IPS DF 6.9 (cell line): ENCODE data around the gene CNOT11.
"Not testable (repeated sequence)": the region's sequence is repeated elsewhere in the genome, so short reads cannot be mapped to it uniquely, and the experiment has no call there.

Experiments used
- DNase-seq: peaks from one replicate; pipeline ENCODE4 v3.0.0-alpha.2; 2013; ENCODE audit warnings: low read depth, low spot score
- H3K27ac ChIP-seq: one replicate; pipeline ENCODE4 v1.5.1; 2013; ENCODE audit warnings: low read length, control low read depth
- H3K27me3 ChIP-seq: 2 replicates; pipeline ENCODE4 v1.6.1; 2013; ENCODE audit warnings: mild to moderate bottlenecking, low read length; ENCODE audit not compliant: control insufficient read depth, insufficient read depth
- H3K36me3 ChIP-seq: 2 replicates; pipeline ENCODE4 v1.6.1; 2013; ENCODE audit warnings: low read length; ENCODE audit not compliant: control insufficient read depth, insufficient read depth
- H3K4me1 ChIP-seq: 2 replicates; pipeline ENCODE4 v1.6.1; 2013; ENCODE audit warnings: low read length; ENCODE audit not compliant: control insufficient read depth, insufficient read depth
- H3K4me3 ChIP-seq: 2 replicates; pipeline ENCODE4 v1.5.1; 2013; ENCODE audit warnings: mild to moderate bottlenecking, low read length
- H3K9me3 ChIP-seq: 2 replicates; pipeline ENCODE4 v1.6.1; 2013; ENCODE audit warnings: low read length, inconsistent platforms; ENCODE audit not compliant: control insufficient read depth, insufficient read depth
- WGBS: extraction: QIAGEN DNeasy Blood & Tissue Kit; methylation state at CpG from one replicate; pipeline ENCODE4 v1.1.7; 2013; ENCODE audit warnings: mixed read lengths, missing lambda C conversion rate; ENCODE audit not compliant: insufficient read length, insufficient coverage; 5-methylcytosine and 5-hydroxymethylcytosine counted together

Gene CNOT11

DNA sequence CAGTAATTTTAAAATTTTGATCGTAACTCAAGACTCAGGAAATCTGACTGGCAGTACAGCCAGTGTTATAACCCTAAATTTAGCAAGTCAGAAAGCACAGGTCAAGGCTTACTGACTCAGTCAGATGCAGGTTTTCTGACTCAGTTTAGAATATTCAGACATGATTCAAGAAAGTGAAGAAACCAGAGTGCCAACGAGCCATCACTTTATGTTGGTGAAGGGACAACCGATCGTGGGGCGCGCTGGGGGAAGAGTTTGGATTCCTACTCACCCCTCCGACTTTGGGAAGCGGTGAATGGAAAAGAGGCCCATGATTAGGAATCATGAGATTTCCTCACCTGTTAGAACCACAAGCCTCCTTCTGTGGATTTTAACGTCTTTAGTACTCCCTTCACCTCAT, 54.8 kb downstream of the CNOT11 start:
- Histone ChIP-seq H3K9me3 (no peaks in the 10 kb centered on the region), H3K4me1 (peaks cover 3% of the 10 kb centered on the region; the same call in 1 of the 2 replicates), H3K4me3 (peak overlapping the region; percentile 98; the same call in 1 of the 2 replicates), H3K27me3 (no peaks in the 10 kb centered on the region), H3K27ac (no peak overlapping the region), H3K36me3 (no peaks in the 10 kb centered on the region; the same call in 1 of the 2 replicates)
- no peak for DNase-seq
- no CpG with 5 or more reads among the region's 9 CpGs for WGBS

DNA sequence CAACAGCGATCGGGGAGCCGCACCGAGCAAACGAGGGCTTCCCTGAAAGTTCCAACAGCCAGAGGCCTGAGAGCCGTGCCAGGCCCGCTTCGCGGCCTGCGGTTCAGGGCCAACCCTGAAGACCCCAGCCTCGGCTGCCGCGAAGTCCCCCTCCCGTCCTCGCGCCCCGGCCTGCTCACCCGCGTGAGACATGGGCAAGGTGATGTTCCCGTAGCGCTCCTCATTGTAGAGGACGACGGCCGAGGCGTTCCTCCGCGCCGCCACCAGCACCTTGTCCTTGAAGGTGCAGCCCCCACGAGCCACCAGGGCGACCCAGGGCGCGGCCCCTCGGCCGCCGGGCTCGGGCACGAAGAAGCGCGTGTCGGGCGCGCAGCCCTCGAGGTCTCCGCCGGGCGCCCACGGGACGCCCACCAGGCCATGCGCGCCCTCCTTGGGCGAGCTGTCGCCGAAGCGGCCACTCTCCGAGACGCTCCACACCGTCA, 55.3 kb downstream of the CNOT11 start:
- Histone ChIP-seq H3K4me3 (peak overlapping the region; percentile 98), H3K4me1 (peaks cover 3% of the 10 kb centered on the region; the same call in 1 of the 2 replicates), H3K27ac (no peak overlapping the region), H3K9me3 (no peaks in the 10 kb centered on the region), H3K27me3 (no peaks in the 10 kb centered on the region), H3K36me3 (no peaks in the 10 kb centered on the region; the same call in 1 of the 2 replicates)
- DNase-seq = no peak
- WGBS = no CpG with 5 or more reads among the region's 57 CpGs

DNA sequence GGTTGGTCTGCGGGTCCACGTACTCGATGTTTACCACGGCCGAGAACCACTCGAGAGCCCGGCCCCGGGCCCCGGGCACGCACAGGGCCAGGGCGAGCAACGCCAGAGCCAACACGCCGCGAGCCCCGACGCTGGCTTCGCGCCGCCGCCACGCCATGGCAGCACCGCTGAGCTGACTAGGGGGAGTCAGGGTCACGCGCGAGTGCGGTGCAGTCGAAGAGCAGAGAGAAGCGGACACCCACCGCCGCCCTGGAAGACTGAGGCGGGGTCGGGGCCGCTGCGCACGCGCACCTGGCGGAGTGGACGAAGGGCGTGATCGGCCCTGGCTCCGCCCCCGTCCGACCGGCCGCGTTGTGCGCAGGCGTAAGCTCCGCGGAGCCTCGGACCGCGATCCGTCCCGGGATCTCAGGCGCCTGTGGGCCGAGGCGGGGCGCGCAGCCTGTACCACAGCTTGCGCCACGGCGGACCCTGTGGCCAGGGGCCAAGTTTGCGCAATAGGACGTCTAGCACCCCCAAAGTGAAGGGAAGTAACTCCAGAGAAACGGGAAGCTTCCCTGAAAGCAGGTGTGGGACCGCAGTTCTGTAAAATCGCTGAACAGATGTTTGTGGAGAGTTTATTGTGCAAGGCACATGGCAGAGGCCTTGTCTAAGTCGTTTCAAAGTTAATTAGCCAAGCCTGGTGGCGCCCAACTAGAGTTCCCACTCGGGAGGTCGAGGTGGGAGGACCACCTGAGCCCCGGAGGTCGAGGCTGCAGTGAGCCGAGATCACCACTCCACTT, 55.9 kb downstream of the CNOT11 start, which contains the start of gene RNF149:
RNF149 (minus strand) TSS at position 270 of the 779 bp plus-strand sequence; CDS start at position 157, 113 bp downstream.
- H3K4me3 ChIP-seq = peak within 1 kb of the TSS; percentile 98
- no peaks in the 10 kb centered on the region for H3K27me3 ChIP-seq
- H3K4me1 ChIP-seq = peaks cover 3% of the 10 kb centered on the region; the same call in 1 of the 2 replicates
- no CpG with 5 or more reads among the region's 76 CpGs for WGBS
- peak; percentile 54 for DNase-seq
- H3K36me3 ChIP-seq = no peaks in the 10 kb centered on the region; the same call in 1 of the 2 replicates
- H3K9me3 ChIP-seq = no peaks in the 10 kb centered on the region
- no peak within 1 kb of the TSS for H3K27ac ChIP-seq

DNA sequence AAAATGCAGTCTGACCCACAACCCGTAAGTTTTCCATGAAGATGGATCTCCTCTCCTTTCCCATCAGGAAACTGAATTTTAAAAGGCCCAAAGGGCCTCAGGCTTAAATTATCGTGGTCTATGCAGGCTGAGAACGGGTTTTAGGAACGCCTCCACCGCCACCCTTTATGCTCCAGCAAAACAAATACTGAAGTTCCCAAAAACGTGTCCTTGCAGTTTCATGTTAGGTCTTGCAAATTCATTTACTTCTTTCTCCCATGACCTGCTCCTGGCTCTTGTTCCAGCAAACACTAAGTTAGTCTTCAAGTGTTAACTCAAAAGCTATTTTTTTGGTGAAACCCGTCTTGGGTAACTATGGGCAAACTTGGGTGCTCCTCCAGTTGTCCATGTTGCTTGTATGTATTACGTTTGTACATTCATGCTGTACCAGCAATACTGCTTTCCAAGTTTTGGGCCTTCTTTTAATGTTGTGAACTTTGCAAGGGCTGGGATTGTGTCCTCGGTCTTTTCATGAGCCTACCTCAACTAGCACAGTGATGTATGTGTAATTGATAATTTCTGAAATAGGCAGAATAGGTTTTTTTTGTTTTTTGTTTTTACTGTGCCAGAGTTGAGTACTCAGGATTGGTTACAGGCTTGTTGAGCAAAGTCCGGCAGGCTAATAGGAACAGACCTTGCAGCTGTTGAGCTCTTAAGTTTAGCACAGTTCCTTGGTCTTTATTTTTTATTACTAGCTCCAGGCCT, 57.6 kb downstream of the CNOT11 start:
- no CpG with 5 or more reads among the region's 10 CpGs for WGBS
- no peak overlapping the region for H3K27ac ChIP-seq
- H3K4me3 ChIP-seq = no peak overlapping the region
- H3K36me3 ChIP-seq = no peaks in the 10 kb centered on the region; the same call in 1 of the 2 replicates
- DNase-seq = no peak
- no peaks in the 10 kb centered on the region for H3K9me3 ChIP-seq
- peaks cover 3% of the 10 kb centered on the region; the same call in 1 of the 2 replicates for H3K4me1 ChIP-seq
- no peaks in the 10 kb centered on the region for H3K27me3 ChIP-seq

DNA sequence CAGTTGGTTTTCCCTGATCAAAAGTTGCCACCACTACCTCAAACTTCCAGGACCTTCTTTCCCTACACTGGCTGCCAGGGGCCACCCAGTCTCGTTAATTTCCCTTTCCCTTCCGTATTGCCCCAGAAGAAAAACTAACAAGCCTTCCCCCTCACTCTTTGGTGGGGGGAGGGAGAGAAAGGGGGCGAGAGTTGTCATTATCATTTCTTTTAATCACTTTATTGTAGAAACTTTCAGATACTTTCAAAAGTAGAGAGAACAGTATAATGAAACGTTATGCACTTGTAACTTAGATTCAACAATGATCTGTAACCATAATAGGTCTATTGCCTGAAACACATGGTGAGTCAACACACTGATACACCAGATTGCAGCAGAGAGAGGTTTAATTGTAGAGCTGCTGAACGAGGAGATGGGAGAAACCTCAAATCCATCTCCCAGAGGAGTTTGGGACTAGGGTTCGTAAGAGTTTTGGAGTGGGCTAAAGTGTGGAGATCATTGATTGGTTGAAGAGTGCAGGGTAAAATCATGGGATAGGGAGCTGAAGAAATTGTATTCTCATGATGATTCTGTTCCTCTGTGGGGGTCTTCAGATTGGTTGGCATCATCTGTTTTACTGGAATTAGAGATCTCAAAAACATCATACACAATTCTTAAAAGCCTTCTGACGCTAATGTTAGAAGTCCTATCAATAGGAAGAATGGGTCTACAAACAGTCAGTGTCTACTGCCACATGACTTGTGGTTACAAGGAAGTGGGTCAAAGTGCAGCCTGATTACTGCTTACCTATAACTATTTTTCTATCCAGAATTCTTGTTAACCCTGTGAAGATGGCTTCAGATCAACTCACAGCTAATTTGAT, 58.4 kb downstream of the CNOT11 start:
- Histone ChIP-seq H3K36me3 (no peaks in the 10 kb centered on the region; the same call in 1 of the 2 replicates), H3K27me3 (no peaks in the 10 kb centered on the region), H3K9me3 (no peaks in the 10 kb centered on the region), H3K4me3 (no peak overlapping the region), H3K4me1 (peaks cover 3% of the 10 kb centered on the region; the same call in 1 of the 2 replicates), H3K27ac (no peak overlapping the region)
- no CpG with 5 or more reads among the region's 7 CpGs for WGBS
- DNase-seq = no peak

DNA sequence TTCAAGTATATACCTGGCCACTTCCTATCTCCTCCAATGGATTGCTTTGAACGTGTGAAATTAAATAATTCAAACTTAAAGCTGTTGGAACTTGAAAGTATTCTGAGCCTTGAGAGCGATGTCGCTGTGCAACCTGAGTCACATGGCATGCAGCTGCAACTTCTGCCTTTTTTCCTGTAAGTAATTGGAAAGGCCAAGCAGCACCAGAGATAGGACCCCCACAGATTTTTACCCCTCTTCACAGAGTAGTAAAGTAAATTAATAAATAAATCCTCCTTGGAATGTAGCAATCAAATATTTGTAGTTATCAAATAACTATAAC, 59.0 kb downstream of the CNOT11 start:
- Histone ChIP-seq H3K4me3 (no peak overlapping the region), H3K4me1 (no peaks in the 10 kb centered on the region), H3K27me3 (no peaks in the 10 kb centered on the region), H3K36me3 (no peaks in the 10 kb centered on the region; the same call in 1 of the 2 replicates), H3K27ac (no peak overlapping the region), H3K9me3 (no peaks in the 10 kb centered on the region)
- no CpG with 5 or more reads among the region's 3 CpGs for WGBS
- DNase-seq = no peak

DNA sequence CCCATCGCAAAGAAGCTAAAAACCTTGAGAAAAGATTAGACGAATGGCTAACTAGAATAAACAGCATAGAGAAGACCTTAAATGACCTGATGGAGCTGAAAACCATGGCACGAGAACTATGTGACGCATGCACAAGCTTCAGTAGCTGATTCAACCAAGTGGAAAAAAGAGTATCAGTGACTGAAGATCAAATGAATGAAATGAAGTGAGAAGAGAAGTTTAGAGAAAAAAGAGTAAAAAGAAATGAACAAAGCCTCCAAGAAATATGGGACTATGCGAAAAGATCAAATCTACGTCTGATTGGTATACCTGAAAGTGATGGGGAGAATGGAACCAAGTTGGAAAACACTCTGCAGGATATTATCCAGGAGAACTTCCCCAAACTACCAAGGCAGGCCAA, 63.9 kb downstream of the CNOT11 start:
- H3K27me3 ChIP-seq, DNase-seq, H3K4me3 ChIP-seq, H3K36me3 ChIP-seq, H3K27ac ChIP-seq, H3K9me3 ChIP-seq, H3K4me1 ChIP-seq: not testable (repeated sequence)
- WGBS = no CpG with 5 or more reads among the region's 6 CpGs
